Spleen (tissue), 7 donors: ENCODE data around the gene SLC18A3.

Experiments used
- CTCF ChIP-seq, 11 experiments: fragments of 200-600 bp in 7 of 11; fragments of 450-650 bp in 4 of 11; sonication (generic) in 4 of 11; IDR thresholded peaks in 8 of 11; conservative IDR thresholded peaks in 3 of 11; 1 replicate in 7 of 11; 2 replicates in 4 of 11; pipeline versions ENCODE4 v1.4.0 to v1.8.0; 2016 to 2021; ENCODE audit warnings: antibody characterized with exemption in 11 of 11, inconsistent platforms in 4 of 11, mild to moderate bottlenecking in 1 of 11
- POLR2A ChIP-seq, 3 donors: fragments of 450-650 bp; IDR thresholded peaks; one replicate each; pipeline ENCODE4 v1.5.1; 2017; ENCODE audit warnings: antibody characterized with exemption in 3 of 3, mild to moderate bottlenecking in 1 of 3
- donor health status: DM: no; HTN: no; CAD: no; lungs with moderate emphysema.
- donor health status: DM: no; HTN: no; CAD: no.
- donor health status: DM: no; HTN: no; CAD: no.

DNA sequence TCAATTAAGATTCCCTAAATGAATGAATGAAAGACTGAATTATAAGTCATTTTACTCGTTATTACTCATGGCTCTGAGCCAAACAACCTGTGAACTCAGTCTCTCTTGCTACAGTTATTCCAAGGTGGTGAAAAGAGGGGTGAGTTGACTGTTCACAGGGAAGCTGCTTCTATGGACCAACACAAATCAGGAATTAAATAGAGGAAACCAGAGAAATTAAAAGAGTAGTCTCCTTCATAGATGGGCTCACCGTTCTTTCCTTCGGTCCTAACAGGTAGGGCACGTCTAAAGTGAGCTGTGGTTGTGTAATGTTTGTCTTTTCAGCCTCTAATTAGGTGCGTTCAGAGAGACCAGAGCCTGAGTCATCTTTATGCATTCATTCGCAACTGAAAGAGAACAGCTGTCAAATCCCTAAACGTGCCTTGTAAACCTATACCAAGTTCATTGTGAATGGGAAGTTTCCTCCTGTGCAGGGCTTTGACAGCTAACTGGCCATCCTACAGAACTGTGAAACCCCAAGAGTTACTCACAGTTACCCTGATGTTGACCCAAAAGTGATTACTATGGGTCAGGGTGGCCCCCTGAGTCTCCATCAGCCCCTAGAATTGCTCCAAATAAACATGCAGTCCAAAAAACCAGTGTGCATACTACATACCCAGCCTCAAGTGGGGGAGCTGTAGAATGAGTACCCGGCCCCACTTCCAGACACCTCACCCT is 51.2 kb downstream of the SLC18A3 start:
- no peak for TF ChIP-seq CTCF (IDR thresholded peaks at IDR 0.05 in 8 of 11, conservative IDR thresholded peaks at IDR 0.05 in 3 of 11)
- no peak for TF ChIP-seq POLR2A (IDR thresholded peaks at IDR 0.05)
